ENCODE data around the gene GREM2.

Gene GREM2

GRCh38 chr1:240589585-240590110 is 22.3 kb downstream of the GREM2 start:
- H3K4me3 ChIP-seq (replicated peaks in 1 of 2; ENCODE audit: low read depth in 2 of 2, low read length in 2 of 2), result no peak overlapping the region
- TF ChIP-seq, protein P1, sequence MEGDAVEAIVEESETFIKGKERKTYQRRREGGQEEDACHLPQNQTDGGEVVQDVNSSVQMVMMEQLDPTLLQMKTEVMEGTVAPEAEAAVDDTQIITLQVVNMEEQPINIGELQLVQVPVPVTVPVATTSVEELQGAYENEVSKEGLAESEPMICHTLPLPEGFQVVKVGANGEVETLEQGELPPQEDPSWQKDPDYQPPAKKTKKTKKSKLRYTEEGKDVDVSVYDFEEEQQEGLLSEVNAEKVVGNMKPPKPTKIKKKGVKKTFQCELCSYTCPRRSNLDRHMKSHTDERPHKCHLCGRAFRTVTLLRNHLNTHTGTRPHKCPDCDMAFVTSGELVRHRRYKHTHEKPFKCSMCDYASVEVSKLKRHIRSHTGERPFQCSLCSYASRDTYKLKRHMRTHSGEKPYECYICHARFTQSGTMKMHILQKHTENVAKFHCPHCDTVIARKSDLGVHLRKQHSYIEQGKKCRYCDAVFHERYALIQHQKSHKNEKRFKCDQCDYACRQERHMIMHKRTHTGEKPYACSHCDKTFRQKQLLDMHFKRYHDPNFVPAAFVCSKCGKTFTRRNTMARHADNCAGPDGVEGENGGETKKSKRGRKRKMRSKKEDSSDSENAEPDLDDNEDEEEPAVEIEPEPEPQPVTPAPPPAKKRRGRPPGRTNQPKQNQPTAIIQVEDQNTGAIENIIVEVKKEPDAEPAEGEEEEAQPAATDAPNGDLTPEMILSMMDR (IDR thresholded peaks at IDR 0.05; ENCODE audit: low read depth, low read length), result no peak
- DNase-seq (ENCODE audit: low read depth in 2 of 2), result no peak

GRCh38 chr1:240586006-240586405 is 25.9 kb downstream of the GREM2 start:
- H3K4me3 ChIP-seq (replicated peaks in 1 of 2; ENCODE audit: low read depth in 2 of 2, low read length in 2 of 2), result no peak overlapping the region
- DNase-seq (ENCODE audit: low read depth in 2 of 2), result no peak
- TF ChIP-seq, protein P1 (IDR thresholded peaks at IDR 0.05; ENCODE audit: low read depth, low read length), result no peak

DNA sequence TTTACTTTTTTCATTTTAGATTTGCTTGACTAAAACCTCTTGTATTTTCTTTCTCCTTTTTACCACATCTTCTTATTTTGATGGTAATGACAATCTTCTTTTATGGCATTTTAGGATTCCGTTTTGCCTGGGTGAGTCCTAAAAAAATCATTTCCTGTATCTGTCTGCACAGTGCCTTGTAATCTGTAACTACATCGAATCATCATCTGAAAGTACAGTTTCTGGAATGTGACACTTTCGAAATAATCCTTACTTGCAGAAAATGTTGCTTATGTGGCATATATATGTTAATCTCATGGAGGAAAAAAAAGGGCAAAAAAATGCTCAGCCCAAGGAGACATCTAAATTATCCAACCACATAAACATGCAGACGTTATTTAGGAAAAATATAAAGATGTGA is 29.0 kb downstream of the GREM2 start:
- TF ChIP-seq, protein P1 (IDR thresholded peaks at IDR 0.05; ENCODE audit: low read depth, low read length), result no peak
- no peak overlapping the region for H3K4me3 ChIP-seq (replicated peaks in 1 of 2; ENCODE audit: low read depth in 2 of 2, low read length in 2 of 2)
- DNase-seq (ENCODE audit: low read depth in 2 of 2), result peak in 1 of 2 donors; percentile 25

DNA sequence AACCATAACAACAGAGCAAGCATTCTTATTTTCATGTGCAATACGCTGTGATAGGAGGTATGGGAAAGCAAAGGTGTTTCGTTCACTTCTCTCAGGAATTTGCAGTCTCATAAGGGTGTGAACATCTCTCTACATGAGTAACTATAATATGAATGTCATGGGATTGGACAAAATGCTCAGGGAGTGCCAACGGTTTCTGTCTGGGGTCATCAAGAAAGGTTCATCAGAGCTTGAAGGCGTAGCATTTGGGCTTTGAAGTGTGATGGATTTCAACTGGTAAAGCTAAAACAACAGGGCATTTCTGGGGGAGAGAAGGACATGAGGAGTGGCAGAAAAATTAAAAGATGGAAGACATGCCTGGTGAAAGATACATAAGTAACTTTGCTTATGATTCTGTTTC is 32.4 kb downstream of the GREM2 start:
- DNase-seq (ENCODE audit: low read depth in 2 of 2), result no peak
- TF ChIP-seq, protein P1 (IDR thresholded peaks at IDR 0.05; ENCODE audit: low read depth, low read length), result no peak
- no peak overlapping the region for H3K4me3 ChIP-seq (replicated peaks in 1 of 2; ENCODE audit: low read depth in 2 of 2, low read length in 2 of 2)

GRCh38 chr1:240577095-240577494 is 34.9 kb downstream of the GREM2 start:
- TF ChIP-seq, protein P1 (IDR thresholded peaks at IDR 0.05; ENCODE audit: low read depth, low read length), result no peak
- H3K4me3 ChIP-seq (replicated peaks in 1 of 2; ENCODE audit: low read depth in 2 of 2, low read length in 2 of 2), result no peak overlapping the region
- no peak for DNase-seq (ENCODE audit: low read depth in 2 of 2)

DNA sequence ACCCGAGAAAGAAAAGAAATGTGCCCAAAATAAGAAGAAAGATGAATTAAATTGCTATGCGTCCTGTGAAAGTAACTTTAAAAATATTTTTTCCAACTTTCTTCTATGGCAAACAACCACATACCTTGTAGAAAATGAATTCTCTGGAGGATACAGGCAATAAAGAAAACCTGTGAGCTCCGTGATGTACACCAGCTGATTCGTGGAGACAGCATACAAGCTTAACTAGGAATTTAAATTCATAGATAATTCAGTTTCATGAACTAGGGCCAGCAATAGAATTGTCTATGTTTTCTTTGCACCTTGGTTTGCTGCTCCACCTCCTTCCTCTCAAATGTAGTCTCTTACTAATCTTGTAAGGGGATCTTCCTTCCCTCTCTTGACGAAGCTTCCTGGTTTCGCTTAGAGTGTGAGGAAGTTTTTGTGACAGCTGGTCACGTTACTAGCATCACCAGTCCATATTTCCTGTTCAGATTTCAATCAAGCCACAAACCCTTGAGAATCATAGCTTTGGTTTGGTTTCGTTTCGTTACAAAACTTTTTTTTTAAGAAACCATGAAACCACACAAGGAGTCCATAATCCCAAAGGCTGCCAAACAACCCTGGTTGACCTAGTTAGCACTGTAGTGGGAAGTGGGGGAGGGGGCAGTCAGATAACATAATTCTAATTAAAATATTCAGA is 35.8 kb downstream of the GREM2 start:
- peak; percentile 48 to 50 for DNase-seq (ENCODE audit: low read depth in 2 of 2)
- peak overlapping the region; percentile 1 to 20 for H3K4me3 ChIP-seq (replicated peaks in 1 of 2; ENCODE audit: low read depth in 2 of 2, low read length in 2 of 2)
- TF ChIP-seq, protein P1 (IDR thresholded peaks at IDR 0.05; ENCODE audit: low read depth, low read length), result no peak
